ENCODE results near the gene WDR43.

Gene WDR43

GRCh38 chr2:28869494-28870145 is 24.8 kb upstream of the WDR43 start (continued):
- TF ChIP-seq TSHZ2 (CRISPR knock-in tag; IDR thresholded peaks at IDR 0.05) (no peak), BACH2 (CRISPR knock-in tag; IDR thresholded peaks at IDR 0.05; ENCODE audit: borderline replicate concordance) (no peak), ZNF8 (CRISPR knock-in tag; IDR thresholded peaks at IDR 0.05) (no peak), ZNF70 (CRISPR knock-in tag; IDR thresholded peaks at IDR 0.05) (no peak), ESRRG (CRISPR knock-in tag; IDR thresholded peaks at IDR 0.05) (no peak), TCF4 (CRISPR knock-in tag; IDR thresholded peaks at IDR 0.05; ENCODE audit: borderline replicate concordance) (no peak), TOX (CRISPR knock-in tag; IDR thresholded peaks at IDR 0.05; ENCODE audit: borderline replicate concordance) (no peak)

GRCh38 chr2:28870146-28870891 is 24.1 kb upstream of the WDR43 start, which contains the start of gene TRMT61B:
TRMT61B (minus strand) TSS chr2:28870309; CDS start chr2:28870277, 32 bp downstream.
- ATAC-seq: peak; percentile 100
- TF ChIP-seq TSHZ2 (CRISPR knock-in tag; IDR thresholded peaks at IDR 0.05) (0 out of 2 replicates have a peak, but pooled peaks have one; percentile 58), CSDC2 (CRISPR knock-in tag; IDR thresholded peaks at IDR 0.05) (0 out of 2 replicates have a peak, but pooled peaks have one; percentile 34), TCF4 (CRISPR knock-in tag; IDR thresholded peaks at IDR 0.05; ENCODE audit: borderline replicate concordance) (no peak; the same call in 1 of the 2 replicates), POU6F1 (CRISPR knock-in tag; IDR thresholded peaks at IDR 0.05; ENCODE audit: borderline replicate concordance, low read depth) (peak; percentile 84; the same call in 1 of the 2 replicates)

- no peak for TF ChIP-seq PPARA (CRISPR knock-in tag; IDR thresholded peaks at IDR 0.05; ENCODE audit: borderline replicate concordance)
- no peak for TF ChIP-seq TOX (CRISPR knock-in tag; IDR thresholded peaks at IDR 0.05; ENCODE audit: borderline replicate concordance)
- no peak for TF ChIP-seq OSR1 (CRISPR knock-in tag; IDR thresholded peaks at IDR 0.05)
- TF ChIP-seq ESRRG (CRISPR knock-in tag; IDR thresholded peaks at IDR 0.05): no peak
- no peak for TF ChIP-seq TSHZ2 (CRISPR knock-in tag; IDR thresholded peaks at IDR 0.05)
- no peak for TF ChIP-seq CSRNP3 (CRISPR knock-in tag; IDR thresholded peaks at IDR 0.05)
- TF ChIP-seq ARNTL (CRISPR knock-in tag; IDR thresholded peaks at IDR 0.05; ENCODE audit: borderline replicate concordance, low read depth): no peak
- TF ChIP-seq POU6F1 (CRISPR knock-in tag; IDR thresholded peaks at IDR 0.05; ENCODE audit: borderline replicate concordance, low read depth): no peak
- TF ChIP-seq SNAI2 (CRISPR knock-in tag; IDR thresholded peaks at IDR 0.05): no peak
- TF ChIP-seq TCF4 (CRISPR knock-in tag; IDR thresholded peaks at IDR 0.05; ENCODE audit: borderline replicate concordance): no peak
- TF ChIP-seq ZFP3 (CRISPR knock-in tag; IDR thresholded peaks at IDR 0.05): no peak
- TF ChIP-seq ISL1 (CRISPR knock-in tag; IDR thresholded peaks at IDR 0.05): no peak
- no peak for TF ChIP-seq PATZ1 (CRISPR knock-in tag; IDR thresholded peaks at IDR 0.05; ENCODE audit: borderline replicate concordance)
- no peak for TF ChIP-seq GLIS3 (CRISPR knock-in tag; IDR thresholded peaks at IDR 0.05)
- no peak for TF ChIP-seq ZC3H10 (CRISPR knock-in tag; IDR thresholded peaks at IDR 0.05)
- ATAC-seq: no peak
Measured at GRCh38 chr2:28871620-28872019, 22.8 kb upstream of the WDR43 start.

Measured in SK-N-SH treated with all-trans-retinoic acid at 6 μM for 48 hours (cell line).